Measurements from ENCODE around the gene KIAA2012. TPM values are rescaled to one million over a fixed set of nuclear protein-coding genes. Genes with fewer than 3 reads are reported as not detected.
"Not testable (repeated sequence)": the region's sequence is repeated elsewhere in the genome, so short reads cannot be mapped to it uniquely, and the experiment has no call there.

The KIAA2012 gene
- total RNA-seq, 1 donor from 2014 or later, result not detected

- no peak for TF ChIP-seq CTCF (IDR thresholded peaks at IDR 0.05)
- H3K4me3 Mint-ChIP-seq (ENCODE audit: unreplicated experiment), result peak within 1 kb of the TSS; percentile 96
- peaks cover 17% of the 10 kb centered on the region for H3K4me1 Mint-ChIP-seq (ENCODE audit: unreplicated experiment)
- peak within 1 kb of the TSS; percentile 97 for H3K27ac Mint-ChIP-seq (ENCODE audit: unreplicated experiment)
- H3K9me3 Mint-ChIP-seq (ENCODE audit: unreplicated experiment), result no peaks in the 10 kb centered on the region
- no peaks in the 10 kb centered on the region for H3K36me3 Mint-ChIP-seq (ENCODE audit: unreplicated experiment)
- no peaks in the 10 kb centered on the region for H3K27me3 Mint-ChIP-seq (ENCODE audit: unreplicated experiment)
- DNase-seq (ENCODE audit: extremely low spot score, unreplicated experiment), result peak; percentile 91
Observed at GRCh38 chr2:202238234-202239197, 165.5 kb downstream of the KIAA2012 start, which contains the start of gene SUMO1. TSS of gene SUMO1 (minus strand) at chr2:202238597. CDS start at chr2:202238451, 146 bp downstream.

GRCh38 chr2:202247710-202248109 is 174.7 kb downstream of the KIAA2012 start:
- not testable (repeated sequence) for H3K27me3 Mint-ChIP-seq (ENCODE audit: unreplicated experiment); H3K27ac Mint-ChIP-seq (ENCODE audit: unreplicated experiment); H3K4me3 Mint-ChIP-seq (ENCODE audit: unreplicated experiment); DNase-seq (ENCODE audit: extremely low spot score, unreplicated experiment); H3K9me3 Mint-ChIP-seq (ENCODE audit: unreplicated experiment); H3K4me1 Mint-ChIP-seq (ENCODE audit: unreplicated experiment); H3K36me3 Mint-ChIP-seq (ENCODE audit: unreplicated experiment)

GRCh38 chr2:202249521-202250253 is 176.6 kb downstream of the KIAA2012 start:
- no peak for DNase-seq (ENCODE audit: extremely low spot score, unreplicated experiment)
- H3K4me1 Mint-ChIP-seq (ENCODE audit: unreplicated experiment), result peaks cover 3% of the 10 kb centered on the region

GRCh38 chr2:202251494-202251893 is 178.4 kb downstream of the KIAA2012 start:
- no peaks in the 10 kb centered on the region for H3K27me3 Mint-ChIP-seq (ENCODE audit: unreplicated experiment)
- peaks cover 3% of the 10 kb centered on the region for H3K4me1 Mint-ChIP-seq (ENCODE audit: unreplicated experiment)
- no peak overlapping the region for H3K27ac Mint-ChIP-seq (ENCODE audit: unreplicated experiment)
- DNase-seq (ENCODE audit: extremely low spot score, unreplicated experiment), result no peak
- H3K9me3 Mint-ChIP-seq (ENCODE audit: unreplicated experiment), result no peaks in the 10 kb centered on the region
- TF ChIP-seq CTCF (IDR thresholded peaks at IDR 0.05), result no peak
- H3K36me3 Mint-ChIP-seq (ENCODE audit: unreplicated experiment), result no peaks in the 10 kb centered on the region
- no peak overlapping the region for H3K4me3 Mint-ChIP-seq (ENCODE audit: unreplicated experiment)

More at GRCh38 chr2:202249521-202250253, 176.6 kb downstream of the KIAA2012 start:
- no peak for TF ChIP-seq CTCF (IDR thresholded peaks at IDR 0.05)
- no peak overlapping the region for H3K4me3 Mint-ChIP-seq (ENCODE audit: unreplicated experiment)
- no peaks in the 10 kb centered on the region for H3K36me3 Mint-ChIP-seq (ENCODE audit: unreplicated experiment)
- H3K9me3 Mint-ChIP-seq (ENCODE audit: unreplicated experiment), result no peaks in the 10 kb centered on the region
- no peak overlapping the region for H3K27ac Mint-ChIP-seq (ENCODE audit: unreplicated experiment)
- peaks cover 3% of the 10 kb centered on the region for H3K27me3 Mint-ChIP-seq (ENCODE audit: unreplicated experiment)

Other genes with a start within 250 kb of the KIAA2012 start
- 37.0 and 37.8 TPM in 2 replicates for gene FZD7, start 39.4 kb upstream of the KIAA2012 start, total RNA-seq
- 89.8 and 94.7 TPM in 2 replicates for gene SUMO1, start 165.3 kb downstream of the KIAA2012 start, total RNA-seq
- gene NOP58, start 192.5 kb downstream of the KIAA2012 start, total RNA-seq, result 40.2 and 44.1 TPM in 2 replicates